HG03378 (cell line): ENCODE results near the gene PARP14.
"Not testable (repeated sequence)": the region's sequence is repeated elsewhere in the genome, so short reads cannot be mapped to it uniquely, and the experiment has no call there.

ENCODE experiments used
- ATAC-seq: cut with Tn5 transposase; IDR thresholded peaks from one replicate; pipeline ENCODE4 v1.9.1; 2021; ENCODE audit warnings: mild to moderate bottlenecking, moderate library complexity; ENCODE audit not compliant: unreplicated experiment

PARP14 gene

DNA sequence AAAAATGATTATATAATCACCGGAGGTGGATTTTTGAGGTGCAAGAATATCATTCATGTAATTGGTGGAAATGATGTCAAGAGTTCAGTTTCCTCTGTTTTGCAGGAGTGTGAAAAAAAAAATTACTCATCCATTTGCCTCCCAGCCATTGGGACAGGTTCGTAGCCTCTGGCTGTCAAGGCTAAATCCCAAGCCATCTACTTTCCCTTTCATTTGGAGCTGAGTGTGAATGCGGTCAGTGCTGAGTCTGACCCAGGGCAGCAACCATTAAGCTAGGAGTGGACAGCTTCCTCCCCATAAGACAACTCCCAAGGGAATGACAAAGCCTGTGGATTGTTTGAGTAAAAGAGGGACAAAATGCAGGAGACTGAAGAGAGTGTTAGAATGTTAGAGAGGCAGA lies 33.6 kb downstream of the PARP14 start:
- ATAC-seq: no peak

DNA sequence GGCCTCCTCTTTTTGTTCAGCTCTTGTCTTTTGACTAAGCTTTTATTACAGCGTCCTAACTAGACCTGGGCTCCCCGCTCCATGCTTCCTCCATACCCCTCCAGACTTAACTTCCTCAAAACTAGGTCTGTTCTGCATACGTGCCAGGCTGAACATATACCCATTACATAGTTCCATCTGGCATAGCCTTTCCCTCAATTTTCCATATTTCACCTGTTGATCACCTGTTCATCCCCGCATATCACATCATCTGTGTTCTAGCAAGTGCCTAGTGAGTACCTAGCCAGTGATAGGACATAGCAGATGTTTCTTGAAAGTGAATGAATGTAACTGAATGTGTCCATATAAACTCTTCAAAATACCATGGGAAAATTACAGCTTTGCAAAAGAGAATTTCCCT lies 36.0 kb downstream of the PARP14 start:
- ATAC-seq: no peak

DNA sequence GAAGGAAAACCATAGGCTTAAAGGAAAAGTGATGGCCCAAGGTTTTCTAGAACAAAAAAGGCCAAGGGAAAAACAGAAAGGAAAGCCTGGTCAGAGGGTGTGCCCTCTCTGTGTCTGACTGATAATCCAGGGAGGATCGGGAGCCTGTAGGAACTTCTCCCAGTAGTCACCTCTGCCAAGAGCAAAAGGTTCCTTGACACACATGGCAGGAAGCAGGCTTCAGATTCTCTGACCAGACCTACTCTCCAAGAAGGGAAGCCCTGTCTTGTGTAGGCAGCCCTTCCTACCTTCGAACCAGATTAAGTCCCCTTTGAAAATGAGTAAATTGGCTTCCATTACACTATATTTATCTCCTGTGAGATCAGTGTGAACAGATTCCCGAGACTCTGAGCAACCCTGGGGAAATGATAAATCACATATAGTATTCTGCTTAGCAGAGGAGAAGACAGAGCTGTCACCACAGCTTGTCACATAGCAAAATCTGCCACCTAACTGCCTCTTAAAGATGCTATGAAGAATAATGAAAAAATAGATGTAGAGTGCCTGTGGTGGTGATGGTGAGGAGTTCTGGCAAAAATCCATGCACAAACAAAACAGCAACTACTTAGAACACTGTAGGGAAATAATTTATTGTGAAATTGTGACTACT lies 38.8 kb downstream of the PARP14 start:
- no peak for ATAC-seq

GRCh38 chr3:122725106-122725505 lies 44.5 kb downstream of the PARP14 start:
- no peak for ATAC-seq

GRCh38 chr3:122727294-122727693 lies 46.7 kb downstream of the PARP14 start:
- ATAC-seq: no peak

DNA sequence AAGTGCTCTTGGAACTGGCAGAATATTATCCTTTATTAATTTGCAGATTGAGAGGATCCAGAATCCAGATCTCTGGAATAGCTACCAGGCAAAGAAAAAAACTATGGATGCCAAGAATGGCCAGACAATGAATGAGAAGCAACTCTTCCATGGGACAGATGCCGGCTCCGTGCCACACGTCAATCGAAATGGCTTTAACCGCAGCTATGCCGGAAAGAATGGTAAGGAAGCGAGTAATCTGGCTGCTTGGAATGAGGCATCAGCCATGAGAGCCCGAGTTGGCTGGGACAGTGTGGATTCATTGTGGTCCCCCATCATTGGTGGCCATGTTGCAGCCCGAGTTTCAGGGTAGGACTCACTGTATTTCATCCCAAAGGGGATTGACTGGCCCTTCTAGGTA lies 47.1 kb downstream of the PARP14 start:
- ATAC-seq: no peak

DNA sequence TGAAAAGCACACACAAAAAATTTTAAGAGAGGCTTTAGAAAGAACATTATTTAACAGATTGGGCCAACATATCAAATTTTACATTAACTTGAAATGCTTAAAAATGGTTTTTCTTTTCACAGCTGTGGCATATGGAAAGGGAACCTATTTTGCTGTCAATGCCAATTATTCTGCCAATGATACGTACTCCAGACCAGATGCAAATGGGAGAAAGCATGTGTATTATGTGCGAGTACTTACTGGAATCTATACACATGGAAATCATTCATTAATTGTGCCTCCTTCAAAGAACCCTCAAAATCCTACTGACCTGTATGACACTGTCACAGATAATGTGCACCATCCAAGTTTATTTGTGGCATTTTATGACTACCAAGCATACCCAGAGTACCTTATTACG lies 47.5 kb downstream of the PARP14 start:
- ATAC-seq: no peak

DNA sequence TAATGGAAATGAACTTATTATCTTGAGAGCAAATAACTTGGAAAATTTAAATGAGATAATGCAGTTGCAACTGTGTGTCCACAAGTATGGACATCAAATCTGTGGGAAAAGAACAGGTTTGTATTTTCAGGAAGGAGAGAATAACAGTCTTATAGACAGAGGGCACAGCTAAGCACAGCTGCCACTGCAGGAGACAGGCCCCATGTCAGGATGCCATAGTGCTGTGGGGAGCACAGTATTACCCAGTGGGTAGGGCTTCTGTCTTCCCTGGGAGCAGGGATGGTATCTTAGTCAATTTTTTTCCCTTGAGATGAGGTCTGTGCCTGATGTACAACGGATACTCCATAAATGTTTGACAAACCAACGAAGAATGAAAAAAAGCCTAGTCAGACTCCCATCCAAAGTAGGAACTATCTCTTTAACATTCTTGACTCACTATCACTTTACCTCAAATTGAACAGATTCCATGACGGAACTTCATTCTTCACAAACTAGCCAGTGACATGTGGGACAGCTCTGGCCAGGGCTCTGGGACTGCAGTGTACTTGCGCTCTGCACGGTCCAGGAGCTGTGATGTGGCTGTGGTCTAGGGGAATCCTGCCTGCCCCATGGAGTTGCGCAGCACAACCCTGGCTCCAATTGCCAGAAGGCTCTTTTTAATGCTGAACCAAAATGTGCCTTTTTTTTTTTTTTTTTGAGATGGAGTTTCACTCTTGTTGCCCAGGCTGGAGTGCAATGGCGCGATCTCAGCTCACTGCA lies 48.3 kb downstream of the PARP14 start:
- ATAC-seq: no peak

DNA sequence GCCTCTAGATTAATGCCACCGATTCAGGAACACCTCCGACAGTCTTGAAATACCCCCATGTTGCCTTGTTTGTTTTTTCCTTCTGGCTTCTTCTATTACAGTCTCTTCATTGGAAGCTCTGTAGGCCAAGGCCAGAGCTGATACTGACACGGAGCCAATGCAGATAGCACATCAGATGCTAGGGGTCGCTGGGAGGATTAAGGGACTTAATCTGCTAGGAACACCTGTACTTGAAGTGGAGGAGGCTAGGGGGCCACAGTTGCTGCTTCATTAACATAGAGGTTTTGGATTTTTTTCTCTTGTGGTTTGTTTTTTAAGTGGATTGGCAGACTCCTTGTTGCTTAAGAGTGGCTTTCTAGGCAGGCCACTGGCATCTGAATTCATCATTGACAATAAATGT lies 49.6 kb downstream of the PARP14 start:
- no peak for ATAC-seq

- not testable (repeated sequence) for ATAC-seq
Measured at GRCh38 chr3:122732682-122733525, 52.3 kb downstream of the PARP14 start.

GRCh38 chr3:122739172-122739571 lies 58.5 kb downstream of the PARP14 start:
- no peak for ATAC-seq

DNA sequence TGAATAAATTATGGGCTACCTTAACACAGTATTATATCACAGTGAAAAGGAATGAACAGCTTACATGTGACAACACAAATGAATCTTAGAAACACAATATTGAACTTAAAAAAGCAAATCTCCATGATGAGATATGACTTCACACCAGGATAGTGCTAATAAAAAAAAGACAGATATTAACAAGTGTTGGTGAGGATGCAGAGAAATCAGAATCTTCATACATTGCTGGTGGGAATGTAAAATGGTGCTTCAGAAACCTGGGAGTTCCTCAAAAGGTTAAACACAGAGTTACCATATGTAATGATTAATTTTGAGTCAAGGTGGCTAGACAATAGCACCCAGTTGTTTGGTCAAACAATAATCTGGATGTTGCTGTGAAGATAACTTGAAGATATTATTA lies 61.6 kb downstream of the PARP14 start:
- ATAC-seq: no peak

DNA sequence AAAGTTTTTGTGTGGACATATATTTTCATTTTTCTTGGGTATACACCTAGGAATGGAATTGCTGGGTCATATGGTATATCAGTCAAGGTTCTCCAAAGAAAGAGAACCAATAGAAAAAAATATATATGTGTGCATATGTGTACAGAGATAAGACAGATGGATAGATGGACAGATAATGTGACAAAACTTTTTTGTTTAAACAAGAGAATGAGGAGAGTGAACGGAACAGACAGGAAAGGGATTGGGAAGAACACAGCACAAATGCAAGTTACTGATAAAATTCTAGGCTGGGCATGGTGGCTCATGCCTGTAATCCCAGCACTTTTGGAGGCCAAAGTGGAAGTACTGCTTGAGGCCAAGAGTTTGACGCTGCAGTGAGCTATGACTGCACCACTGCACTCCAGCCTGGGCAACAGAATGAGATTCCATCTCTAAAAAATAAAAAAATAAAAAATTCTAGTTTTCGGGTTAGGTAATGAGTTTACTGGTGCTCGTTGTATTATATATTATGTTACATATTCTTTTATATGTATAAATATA lies 63.0 kb downstream of the PARP14 start:
- ATAC-seq: no peak

DNA sequence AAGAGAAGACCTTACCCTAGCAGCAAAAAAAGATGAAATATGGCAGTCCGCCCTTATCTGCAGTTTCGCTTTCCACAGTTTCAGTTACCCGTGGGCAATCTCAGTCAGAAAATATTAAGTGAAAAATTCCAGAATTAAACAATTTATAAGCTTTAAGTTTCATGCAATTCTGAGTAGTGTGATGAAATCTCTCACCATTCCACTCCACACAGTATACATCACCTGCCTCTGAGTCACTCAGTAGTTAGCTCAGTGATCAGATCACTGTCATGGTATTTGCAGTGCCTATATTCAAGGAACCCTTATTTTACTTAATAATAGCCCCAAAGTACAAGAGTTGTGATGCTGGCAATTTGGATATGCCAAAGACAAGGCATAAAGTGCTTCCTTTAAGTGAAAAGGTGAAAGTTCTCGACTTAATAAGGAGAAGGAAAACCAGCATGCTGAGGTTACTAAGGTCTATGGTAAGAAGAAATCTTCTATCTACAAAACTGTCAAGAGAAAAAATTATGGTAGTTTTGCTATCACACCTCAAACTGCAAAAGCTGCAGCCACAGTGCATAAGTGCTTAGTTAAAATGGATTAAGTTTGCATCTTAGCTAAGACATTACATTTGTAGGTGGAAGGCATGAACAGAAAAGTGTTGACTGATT lies 64.9 kb downstream of the PARP14 start:
- ATAC-seq: no peak

- ATAC-seq: not testable (repeated sequence)
Measured at GRCh38 chr3:122747295-122747694, 66.7 kb downstream of the PARP14 start.

- ATAC-seq: no peak
Measured at GRCh38 chr3:122748347-122748746, 67.7 kb downstream of the PARP14 start.

- peak; percentile 72 for ATAC-seq
Measured at GRCh38 chr3:122754929-122755328, 74.3 kb downstream of the PARP14 start.

DNA sequence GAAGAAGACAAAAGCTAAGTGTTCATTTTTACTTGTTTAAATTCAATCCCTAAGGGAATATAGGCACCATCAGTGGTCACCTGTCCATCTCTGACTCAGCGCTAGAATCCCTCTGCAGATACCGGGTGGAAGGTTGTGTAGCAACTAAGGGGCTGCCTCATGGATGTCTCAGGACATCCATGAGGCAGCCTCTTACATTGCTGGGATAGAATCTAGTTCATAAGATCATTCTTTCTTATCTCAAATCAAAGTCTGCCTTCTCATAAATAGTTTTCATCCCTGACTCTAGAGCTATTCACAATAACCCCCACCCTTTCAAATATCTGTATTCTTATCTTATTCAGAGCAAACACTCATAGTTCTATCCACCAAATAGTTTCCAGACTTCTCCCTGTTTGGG lies 74.9 kb downstream of the PARP14 start:
- no peak for ATAC-seq

GRCh38 chr3:122758877-122759560 lies 78.4 kb downstream of the PARP14 start:
- ATAC-seq: no peak
